RPMI7951 (cell line): Measurements from ENCODE around the gene GTF2B. TPM values are rescaled to one million over a fixed set of nuclear protein-coding genes. Genes with fewer than 3 reads are reported as not detected.
"Not testable (repeated sequence)": the region's sequence is repeated elsewhere in the genome, so short reads cannot be mapped to it uniquely, and the experiment has no call there.

ENCODE experiments used
- DNase-seq: peaks from one replicate; pipeline ENCODE4 v3.0.0-alpha.2; 2012; ENCODE audit warnings: low read depth
- total RNA-seq: library from RNA; depleted of rRNA; stranded (reverse); fragments of >200 nt; shearing (Covaris generic); gene quantifications from 2 replicates; pipeline ENCODE4 v1.2.3, GENCODE V29; 2014; rRNA removed

GTF2B gene
- total RNA-seq, result 49.2 and 59.7 TPM in 2 replicates

DNA sequence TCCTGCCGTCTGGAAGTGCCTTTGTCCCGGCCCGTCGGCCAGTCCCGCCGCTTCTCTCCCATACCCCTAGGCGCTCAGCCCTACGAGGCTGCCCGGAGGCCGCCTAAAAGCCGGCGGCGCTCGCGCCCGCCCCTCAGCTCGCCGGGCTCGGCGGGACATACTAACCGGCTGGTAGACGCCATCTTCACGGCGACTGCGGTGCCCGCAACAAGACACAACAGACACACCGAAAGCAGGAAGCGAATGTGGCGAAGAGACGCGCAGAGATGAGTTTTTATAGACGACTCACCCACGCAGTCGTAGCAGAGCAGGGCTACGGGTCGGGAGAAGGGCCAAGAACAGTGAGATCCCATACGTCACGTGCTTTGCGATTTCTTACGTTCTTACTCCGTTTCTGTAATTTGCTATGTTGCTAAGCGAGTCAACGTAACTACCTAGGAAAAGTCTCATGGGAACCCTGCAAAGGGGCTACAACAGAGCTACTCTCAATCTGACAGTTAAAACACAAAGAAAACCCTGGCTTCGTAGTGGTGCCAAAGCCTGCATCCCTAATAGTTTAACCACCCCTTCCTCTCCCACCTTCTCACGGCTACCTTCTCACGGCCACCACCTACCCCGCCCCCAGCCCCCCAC lies at the start of gene GTF2B:
Gene GTF2B, minus strand, starts transcription at position 250 of the 633 bp plus-strand sequence. Its CDS starts 68 bp downstream, at position 182.
- DNase-seq, result peak; percentile 96

DNA sequence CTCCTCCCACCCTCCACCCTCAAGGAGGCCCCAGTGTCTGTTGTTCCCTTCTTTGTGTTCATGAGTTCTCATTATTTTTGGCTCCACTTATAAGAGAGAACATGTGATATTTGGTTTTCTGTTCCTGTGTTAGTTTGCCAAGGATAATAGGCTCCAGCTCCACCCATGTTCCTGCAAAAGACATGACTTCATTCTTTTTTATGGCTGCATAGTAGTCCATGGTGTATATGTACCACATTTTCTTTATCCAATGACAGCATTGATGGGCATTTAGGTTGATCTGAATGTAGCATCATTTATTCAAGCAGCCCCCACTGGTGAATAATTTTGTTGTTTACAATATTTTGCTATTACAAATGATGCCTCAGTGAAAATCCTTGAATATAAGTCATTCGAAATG lies 47.2 kb upstream of the GTF2B start:
- not testable (repeated sequence) for DNase-seq

- DNase-seq, result no peak
These were observed 45.5 kb upstream of the GTF2B start for GRCh38 chr1:88936760-88937342.

DNA sequence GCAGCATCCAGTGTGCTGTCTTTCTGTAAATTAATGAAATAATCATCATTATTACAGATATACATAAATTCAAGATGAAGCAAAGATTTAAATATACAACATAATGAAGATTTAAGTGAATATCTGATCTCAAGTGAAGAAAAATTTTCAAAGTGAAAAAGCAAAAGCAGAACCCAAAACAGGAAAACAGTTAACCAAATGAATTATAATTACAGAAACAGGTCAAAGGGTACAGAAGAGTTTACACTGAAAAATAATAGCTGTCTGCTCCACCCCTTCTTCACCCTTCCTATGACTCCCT lies 44.8 kb upstream of the GTF2B start:
- no peak for DNase-seq

- DNase-seq, result peak; percentile 52
These were observed 44.3 kb upstream of the GTF2B start for GRCh38 chr1:88935522-88936222.

DNA sequence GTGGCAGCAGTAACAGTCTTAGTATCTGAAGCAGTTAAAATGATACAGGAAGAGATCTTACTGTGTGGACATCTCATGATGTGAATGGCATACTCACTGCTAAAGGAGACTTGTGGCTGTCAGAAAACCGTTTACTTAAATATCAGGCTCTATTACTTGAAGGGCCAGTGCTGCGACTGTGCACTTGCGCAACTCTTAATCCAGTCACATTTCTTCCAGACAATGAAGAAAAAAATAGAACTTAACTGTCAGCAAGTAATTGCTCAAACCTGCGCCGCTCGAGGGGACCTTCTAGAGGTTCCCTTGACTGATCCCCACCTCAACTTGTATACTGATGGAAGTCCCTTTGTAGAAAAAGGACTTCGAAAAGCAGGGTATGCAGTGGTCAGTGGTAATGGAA lies 38.8 kb upstream of the GTF2B start:
- DNase-seq, result not testable (repeated sequence)

DNA sequence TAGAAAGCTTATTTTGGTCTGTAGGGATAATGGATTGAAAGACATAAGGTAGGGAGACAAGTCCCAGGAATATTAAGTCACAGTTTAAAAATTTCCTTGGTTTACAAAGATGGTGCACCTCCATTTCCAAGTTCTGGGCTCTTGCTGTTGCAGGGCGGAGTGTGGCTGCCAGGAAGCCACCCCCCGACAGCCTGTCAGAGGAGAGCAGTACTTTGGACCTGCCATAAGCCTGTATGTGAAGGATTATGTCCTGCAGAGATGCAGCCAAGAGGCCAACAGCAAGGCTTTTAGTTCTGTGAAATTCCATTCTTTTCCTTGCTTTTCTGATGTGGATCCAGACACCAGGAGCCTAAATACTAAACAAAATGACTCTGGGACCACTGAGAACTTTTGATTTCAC lies 31.9 kb upstream of the GTF2B start:
- DNase-seq, result no peak

DNA sequence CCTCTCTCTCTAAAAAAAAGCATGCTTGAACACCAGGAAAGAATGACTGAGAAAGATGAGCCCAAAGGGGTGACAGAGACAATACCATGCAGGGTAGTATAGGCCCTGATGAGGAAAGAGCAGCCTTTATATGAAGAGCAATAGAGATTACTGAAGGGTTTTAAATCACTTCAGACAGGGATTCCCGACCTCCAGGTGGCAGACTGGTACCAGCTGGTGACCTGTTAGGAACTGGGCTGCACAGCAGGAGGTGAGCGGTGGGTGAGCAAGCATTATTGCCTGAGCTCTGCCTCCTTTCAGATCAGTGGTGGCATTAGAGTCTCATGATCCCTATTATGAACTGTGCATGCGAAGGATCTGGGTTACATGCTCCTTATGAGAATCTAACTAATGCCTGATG lies 30.8 kb upstream of the GTF2B start:
- no peak for DNase-seq

DNA sequence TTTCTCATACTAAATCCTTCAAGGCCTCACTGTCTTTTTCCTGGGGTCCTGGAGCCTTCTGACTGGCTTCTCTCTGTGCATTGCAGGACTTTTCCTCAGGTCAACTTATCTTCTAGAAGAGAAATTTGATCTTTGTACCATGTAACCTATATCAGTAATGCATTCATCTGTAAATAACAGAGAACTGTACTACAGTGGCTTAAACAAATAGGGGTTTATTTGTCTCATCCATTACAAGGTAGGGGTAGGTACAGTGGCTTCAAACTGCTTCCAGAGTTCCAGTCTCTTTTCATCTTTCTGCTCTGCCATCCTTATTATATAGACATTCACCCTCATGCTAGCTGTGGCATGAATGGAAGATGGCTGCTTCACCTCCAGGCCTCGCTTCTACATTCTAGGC lies 29.5 kb upstream of the GTF2B start:
- no peak for DNase-seq

DNA sequence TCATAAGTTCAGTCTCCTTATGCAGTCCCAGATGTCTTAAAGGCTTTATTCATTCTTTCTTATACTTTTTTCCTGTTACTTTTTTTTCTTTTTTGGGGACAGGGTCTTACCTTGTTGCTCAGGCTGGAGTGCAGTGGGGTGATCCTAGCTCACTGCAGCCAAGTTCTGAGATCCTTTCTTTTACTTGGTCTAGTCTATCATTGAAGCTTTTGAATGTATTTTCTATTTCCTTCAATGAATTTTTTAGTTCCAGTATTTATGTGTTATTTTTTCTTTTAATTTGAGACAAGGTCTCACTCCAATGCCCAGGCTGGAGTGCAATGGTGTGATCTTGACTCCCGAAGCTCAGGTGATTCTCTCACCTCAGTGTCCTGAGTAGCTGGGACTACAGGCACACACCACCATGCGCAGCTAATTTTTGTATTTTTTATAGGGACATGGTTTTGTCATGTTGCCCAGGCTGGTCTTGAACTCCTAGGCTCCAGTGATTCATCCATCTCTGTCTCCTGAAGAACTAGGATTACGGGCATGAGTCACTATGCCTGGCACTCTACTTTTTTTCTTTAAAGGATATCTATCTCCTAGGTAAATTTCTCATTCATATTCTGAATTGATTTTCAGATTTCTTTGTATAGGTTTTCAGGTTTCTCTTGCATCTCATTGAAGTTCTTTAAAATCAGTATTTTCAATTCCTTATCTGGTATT lies 26.1 kb upstream of the GTF2B start:
- DNase-seq, result no peak

- no peak for DNase-seq
These were observed 25.5 kb upstream of the GTF2B start for GRCh38 chr1:88916883-88917282.

- DNase-seq, result not testable (repeated sequence)
These were observed 20.4 kb upstream of the GTF2B start for GRCh38 chr1:88911800-88912199.

GRCh38 chr1:88911161-88911560 lies 19.8 kb upstream of the GTF2B start:
- DNase-seq, result no peak

GRCh38 chr1:88910401-88910800 lies 19.0 kb upstream of the GTF2B start:
- no peak for DNase-seq

- DNase-seq, result no peak
These were observed 9.5 kb upstream of the GTF2B start for GRCh38 chr1:88900883-88901282.

DNA sequence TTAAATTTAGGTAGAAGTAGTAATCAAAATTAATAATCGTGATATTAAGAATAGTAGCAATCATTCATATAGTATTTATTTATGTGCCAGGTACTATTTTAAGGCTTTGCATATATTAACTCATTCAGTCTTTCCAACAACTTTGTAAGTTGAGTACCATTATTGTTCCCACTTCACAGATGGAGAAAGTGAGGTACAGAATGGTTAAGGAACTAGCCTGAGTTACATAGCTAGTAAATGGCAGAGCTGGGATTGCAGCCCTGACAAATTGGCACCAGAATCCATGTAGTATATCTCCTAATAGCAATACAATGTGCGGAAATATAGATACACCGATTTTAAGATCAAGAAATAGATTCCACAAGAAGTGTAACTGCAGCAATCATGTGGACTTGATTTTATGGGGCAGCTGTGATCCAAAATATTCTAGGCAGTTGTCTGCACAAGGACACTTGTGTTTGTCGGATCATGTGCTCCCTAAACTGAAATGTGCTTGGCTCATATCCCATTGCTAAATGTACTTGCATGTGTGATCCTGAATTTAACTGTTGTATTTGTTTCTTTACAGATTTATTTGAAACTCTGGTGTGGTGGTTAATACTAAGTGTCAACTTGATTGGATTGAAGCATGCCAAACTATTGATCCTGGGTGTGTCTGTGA lies 5.8 kb upstream of the GTF2B start:
- DNase-seq, result no peak

GRCh38 chr1:88892357-88892877 lies 1.1 kb upstream of the GTF2B start:
- DNase-seq, result peak; percentile 74

- peak; percentile 2 for DNase-seq
These were observed 579 bp upstream of the GTF2B start for GRCh38 chr1:88891951-88892340.

- DNase-seq, result peak; percentile 27
These were observed 513 bp downstream of the GTF2B start for GRCh38 chr1:88890791-88891317.

- DNase-seq, result no peak
These were observed 1.2 kb downstream of the GTF2B start for GRCh38 chr1:88890131-88890530.

- DNase-seq, result no peak
These were observed 2.6 kb downstream of the GTF2B start for GRCh38 chr1:88888750-88889149.

DNA sequence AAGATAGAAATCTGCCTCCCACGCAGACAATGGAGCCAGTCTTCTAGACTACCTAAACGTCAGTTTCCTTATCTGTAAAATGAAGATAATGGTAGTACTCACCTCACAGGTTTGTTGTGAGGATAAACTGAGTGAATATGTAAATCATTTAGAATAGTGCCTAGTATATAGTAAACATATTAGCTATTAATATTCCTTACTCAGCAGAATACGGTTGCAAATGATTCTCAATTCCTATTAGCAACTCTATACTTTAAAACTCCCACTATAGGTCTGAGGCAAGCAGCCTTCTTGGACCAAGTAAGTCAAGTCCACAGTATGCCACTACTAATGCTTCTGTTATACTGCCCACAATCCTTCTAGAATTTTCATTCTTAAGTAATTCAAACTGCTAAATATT lies 5.4 kb downstream of the GTF2B start:
- DNase-seq, result no peak
